Hypothalamus (tissue), 51 donors: ENCODE data around the gene IZUMO4.
"Not testable (repeated sequence)": the region's sequence is repeated elsewhere in the genome, so short reads cannot be mapped to it uniquely, and the experiment has no call there.

ENCODE experiments used
- DNase-seq, 51 donors: peaks; one replicate each; lab custom pipeline; 2025; lab: John Stamatoyannopoulos, UW

The IZUMO4 gene

DNA sequence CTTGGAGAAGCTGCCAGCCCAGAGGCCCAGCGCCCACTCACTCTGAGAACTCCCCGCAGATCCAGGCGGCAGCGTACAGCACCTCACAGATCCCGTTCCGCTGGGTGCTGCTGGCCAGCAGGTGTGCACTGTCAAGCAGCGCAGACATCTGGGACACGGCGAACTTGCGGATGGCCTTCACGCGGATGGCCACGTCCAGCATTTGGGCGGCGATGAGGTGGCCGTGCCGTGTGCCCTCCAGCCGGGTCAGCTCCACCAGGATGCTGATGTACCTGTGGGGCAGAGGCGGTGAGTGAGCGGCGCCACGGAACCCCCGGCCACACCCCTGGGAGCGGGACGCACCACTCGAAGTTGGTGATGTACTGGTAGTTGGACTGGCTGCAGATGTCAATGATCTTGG lies 24.1 kb downstream of the IZUMO4 start:
- DNase-seq, result no peak

DNA sequence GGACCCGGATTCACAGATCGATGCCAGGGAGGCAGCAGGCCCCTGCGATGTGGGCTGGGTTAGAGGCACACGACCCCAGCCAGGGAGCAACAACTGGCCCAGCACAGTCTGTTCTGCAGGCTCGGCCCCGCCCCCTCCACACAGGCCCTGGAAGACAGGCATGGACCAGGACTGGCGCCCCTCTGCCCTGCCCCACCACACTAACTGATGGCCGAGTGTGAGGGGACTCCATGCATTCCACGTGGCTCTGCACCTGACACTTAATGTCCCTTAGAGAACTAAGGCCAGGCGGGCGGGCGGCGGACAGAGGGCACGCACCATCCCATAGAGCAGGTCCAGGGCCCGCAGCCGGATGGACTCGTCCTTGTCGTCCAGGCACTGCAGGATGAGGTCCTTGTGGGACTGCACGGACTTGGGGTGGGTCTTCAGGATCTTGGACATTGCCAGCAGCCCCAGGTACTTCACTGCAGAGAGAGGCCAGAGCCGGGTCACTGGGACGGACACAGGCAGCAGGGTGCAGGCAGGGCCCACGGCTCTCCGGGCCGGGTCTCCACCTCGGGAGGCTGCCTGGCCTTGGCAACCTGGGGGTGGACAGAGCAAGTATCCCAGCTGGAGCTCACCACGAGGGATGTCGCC lies 24.8 kb downstream of the IZUMO4 start:
- DNase-seq, result no peak

DNA sequence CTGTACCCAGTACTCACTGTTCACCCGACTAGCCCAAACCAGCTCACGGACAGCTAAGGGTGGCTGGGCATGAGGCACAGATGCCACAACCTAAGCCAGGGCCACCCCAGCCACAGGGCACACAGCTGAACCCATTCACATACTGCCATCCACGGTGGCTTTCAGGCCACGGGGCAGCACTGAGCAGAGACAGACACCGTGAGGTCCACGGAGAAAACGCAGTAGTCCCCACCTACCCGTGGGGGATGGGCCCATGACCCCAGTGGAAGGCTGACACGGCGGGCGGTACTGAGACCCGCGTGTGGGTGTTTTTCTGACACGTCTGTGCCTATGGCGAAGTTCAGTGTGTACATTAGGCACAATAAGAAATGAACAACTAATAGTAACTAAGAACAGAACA lies 25.5 kb downstream of the IZUMO4 start:
- no peak for DNase-seq

DNA sequence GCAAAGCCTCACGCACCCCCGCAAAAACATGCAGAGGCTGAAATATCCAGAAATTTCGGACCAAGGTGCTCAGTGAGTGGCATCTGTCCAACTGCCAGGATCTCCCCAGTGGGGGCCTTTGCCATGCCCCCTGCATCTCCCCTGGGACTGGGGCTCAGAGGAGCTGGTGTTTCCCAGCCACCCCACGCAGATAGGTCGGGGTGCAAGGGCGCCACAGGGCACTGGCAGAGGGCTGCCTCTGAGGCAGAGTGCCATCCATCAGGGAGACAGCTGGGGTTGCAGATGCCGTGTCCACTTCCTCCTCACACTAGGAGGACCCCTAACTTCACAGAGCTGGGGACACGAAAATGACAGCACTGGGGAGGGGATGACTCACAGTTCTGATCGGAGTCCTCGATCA lies 26.3 kb downstream of the IZUMO4 start:
- no peak for DNase-seq

DNA sequence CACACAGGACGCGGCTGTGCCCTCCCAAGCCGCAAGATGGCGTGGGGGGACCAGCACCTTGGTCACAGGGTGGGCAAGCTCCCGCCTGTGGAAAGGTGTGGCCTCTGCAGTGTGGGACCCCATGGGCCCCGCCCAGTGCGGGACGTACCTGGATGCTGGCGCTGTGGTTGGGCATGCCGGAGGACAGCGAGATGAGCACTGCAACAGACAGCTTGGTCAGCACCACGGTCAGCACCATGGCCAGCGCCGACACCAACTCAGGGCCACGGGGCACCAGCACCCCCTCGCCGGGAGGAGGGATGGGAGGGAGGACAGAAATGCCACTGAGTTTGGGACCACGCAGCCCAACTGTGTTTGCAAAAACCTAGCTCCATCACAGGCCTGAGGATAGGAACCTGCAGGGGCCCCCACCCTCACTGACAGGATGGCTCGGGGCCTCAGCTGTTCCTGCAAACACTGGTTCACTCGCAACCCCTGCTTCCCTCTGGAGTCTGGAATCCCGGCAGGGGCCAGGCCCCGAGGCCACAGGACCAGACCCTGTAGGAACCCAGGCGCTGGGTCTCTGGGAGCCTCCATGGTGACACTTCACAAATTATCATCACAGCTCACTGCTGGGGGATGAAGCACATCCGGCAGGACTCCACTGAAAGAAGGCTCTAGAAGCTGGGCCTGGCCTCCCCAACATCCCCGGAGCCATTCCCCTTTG lies 27.1 kb downstream of the IZUMO4 start:
- DNase-seq, result no peak

DNA sequence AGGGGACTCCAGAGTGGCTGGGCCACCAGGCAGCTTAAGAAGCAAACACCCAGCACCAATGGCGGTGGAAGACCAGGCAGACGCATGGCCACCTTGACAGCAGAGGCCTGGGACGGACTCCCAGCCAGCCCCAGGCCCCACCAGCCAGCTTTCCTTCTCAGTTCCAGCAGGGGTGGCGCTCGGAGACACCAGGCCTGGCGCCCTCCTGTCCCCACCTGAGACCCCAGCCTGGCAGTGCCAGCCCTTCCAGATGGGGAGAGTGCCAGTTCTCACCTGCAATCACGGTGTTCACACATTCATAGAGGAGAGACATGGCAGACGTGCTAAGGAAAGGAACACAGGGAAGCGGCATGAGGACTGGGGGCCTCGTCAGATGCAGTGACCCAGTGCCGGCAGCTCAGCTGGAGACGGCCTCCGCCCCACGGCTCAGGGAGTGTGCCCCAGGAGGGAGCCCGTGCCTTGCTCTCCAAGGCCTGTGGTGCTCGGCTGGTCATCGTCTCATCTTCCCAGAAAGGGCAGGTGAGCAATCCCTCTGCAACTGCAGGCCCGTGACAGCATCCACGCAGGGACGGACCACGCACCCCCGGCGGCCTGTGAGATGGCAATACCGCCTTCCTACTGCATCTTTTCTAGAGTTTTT lies 30.3 kb downstream of the IZUMO4 start:
- DNase-seq, result no peak

DNA sequence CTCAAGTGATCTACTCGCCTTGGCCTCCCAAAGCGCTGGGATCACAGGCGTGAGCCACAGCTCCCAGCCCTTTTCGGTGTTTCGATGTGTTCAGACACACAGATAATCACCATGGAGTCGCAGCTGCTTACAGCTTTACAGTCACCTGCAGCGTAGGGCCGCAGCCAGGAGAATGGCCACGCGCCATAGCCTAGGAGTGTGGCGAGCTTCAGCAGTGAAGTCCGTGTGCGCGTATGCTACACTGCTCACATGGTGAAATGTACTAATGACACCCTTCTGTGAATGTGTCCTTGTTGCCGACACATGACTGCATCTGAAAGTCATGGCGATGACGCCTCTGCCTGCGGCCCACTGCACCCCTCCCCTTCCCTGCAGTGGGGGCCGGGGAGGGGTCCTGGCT lies 31.0 kb downstream of the IZUMO4 start:
- DNase-seq, result no peak

DNA sequence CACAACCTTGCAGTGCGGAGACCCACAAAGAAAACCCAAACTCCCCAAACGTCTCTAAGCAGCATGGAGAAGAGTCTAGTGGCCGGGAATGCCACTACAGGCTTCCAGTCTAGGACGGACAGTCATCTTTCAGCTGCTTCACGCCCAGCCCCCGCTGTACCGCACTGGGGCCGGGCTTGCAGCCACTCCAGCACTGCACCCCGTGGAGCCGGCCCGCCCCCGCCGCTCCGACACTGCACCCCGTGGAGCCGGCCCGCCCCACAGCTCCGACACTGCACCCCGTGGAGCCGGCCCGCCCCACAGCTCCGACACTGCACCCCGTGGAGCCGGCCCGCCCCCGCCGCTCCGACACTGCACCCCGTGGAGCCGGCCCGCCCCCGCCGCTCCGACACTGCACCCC lies 31.5 kb downstream of the IZUMO4 start:
- not testable (repeated sequence) for DNase-seq

DNA sequence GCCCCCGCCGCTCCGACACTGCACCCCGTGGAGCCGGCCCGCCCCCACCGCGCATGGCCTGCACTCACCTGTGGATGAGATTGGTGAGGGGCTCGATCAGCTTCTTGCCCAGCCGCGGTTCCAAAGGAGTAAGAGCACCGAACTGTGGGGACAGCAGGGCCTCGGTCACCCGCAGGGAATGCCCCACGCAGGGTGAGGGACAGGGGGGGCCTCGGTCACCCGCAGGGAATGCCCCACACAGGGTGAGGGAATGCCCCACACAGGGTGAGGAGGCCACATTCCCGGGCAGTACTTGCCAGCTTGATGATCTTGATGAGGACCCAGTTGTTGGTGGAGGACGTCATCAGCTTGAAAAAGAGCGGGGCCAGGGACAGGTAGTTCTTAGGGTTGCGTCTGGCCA lies 32.3 kb downstream of the IZUMO4 start:
- DNase-seq, result no peak

DNA sequence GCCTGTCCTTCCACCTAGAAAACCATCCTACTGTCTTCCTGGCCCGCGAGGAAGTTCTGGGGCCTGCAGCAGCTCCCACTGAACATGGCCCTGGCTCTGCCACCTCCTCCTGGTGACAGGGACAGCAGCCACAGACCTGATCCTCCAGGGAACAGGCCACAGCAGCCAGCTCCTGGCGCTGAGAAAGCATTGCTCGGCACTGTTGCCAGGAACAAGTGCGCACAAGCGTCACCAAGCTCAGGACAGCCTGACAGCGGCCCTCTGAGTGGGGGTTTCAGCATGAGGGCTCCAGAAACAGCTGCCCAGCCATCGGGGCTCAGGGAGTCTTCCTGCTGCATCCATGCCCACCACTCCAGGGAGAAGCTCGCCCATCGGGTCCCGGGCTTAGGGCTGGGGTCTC lies 32.8 kb downstream of the IZUMO4 start:
- peak in 4 of 51 donors; percentile 6 to 17 (median 12) for DNase-seq

DNA sequence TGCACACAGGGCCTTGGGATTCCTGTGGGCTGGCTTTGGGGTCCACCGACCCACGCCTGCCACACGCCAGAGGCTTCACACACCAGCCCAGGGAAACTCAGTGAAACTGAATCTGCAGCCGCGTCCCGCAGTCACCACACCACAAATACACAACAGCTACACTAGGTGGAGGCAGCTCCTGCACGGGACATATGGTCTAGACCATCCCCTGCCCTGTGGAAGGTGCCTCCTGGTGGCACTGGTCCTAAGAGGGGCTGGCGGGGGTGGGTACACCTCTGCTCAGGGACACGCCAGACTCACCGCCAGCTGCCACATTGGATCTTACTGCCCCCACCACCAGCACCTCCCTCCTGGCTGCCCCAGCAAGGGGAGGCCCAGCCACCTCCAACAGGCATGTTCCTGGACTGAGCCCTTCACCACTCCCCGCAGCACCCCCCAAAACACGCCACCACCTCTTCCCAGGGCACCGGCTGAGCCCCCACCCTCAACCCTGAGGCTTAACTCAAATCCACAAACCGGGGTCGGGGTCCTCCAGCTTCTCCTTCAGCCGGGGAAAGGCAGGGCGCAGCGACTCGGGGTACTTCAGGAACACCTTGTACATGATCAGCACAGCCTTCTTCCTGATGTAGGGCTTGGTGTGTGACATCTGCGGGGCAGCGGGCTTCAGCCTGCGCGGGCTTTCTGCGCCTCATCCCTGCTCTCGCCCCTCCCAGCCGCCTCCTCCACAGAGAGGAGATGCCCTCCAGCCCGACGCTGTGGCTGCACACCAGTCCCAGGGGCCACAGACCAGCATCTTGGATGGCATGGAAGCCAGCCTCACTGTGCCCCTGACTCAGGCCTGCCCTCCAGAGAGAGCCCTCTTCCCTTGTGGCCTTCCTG lies 33.4 kb downstream of the IZUMO4 start:
- no peak for DNase-seq

DNA sequence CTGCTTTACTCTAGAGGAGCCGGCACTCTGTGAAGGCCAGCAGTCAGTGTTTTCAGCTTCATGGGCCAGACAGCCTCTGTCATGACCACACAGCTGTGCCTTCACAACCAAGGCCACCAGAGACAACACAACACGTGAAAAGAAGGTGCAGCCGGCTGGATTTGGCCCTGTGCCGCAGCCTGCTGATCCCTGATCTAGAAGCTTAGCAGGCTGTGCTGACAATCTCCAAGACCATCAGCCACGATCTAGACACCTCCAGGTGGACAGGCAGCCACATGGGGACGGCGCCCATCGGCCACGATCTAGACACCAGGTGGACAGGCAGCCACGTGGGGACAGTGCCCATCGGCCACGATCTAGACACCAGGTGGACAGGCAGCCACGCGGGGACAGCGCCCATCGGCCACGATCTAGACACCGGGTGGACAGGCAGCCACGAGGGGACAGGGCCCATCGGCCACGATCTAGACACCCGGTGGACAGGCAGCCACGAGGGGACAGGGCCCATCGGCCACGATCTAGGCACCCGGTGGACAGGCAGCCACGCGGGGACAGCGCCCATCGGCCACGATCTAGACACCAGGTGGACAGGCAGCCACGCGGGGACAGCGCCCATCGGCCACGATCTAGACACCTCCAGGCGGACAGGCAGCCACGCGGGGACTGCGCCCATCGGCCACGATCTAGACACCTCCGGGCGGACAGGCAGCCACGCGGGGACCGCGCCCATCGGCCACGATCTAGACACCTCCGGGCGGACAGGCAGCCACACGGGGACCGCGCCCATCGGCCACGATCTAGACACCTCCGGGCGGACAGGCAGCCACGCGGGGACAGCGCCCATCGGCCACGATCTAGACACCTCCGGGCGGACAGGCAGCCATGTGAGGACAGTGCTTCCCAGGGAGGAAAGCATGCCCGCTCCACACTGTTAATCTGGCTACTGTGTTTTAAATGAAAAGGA lies 34.6 kb downstream of the IZUMO4 start:
- DNase-seq, result not testable (repeated sequence)

DNA sequence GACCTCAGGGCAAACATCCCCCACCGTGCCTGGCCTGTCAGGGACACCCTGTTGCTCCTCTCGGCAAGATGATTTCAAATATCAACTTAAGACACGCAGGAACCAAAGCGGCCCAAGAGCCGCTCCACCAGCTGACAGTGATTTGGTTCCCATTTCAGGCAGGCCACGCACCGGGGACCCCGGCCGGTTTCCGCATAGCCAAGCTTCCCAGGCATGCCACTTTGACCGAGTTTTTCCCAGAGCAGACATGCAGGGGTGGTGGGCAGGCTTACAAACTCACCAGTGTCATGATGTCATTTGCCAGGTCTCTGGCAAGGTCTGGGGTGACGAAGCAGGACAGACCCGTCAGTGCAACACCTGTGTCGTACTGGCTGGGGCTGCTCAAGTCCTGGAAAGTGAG lies 35.5 kb downstream of the IZUMO4 start:
- no peak for DNase-seq

DNA sequence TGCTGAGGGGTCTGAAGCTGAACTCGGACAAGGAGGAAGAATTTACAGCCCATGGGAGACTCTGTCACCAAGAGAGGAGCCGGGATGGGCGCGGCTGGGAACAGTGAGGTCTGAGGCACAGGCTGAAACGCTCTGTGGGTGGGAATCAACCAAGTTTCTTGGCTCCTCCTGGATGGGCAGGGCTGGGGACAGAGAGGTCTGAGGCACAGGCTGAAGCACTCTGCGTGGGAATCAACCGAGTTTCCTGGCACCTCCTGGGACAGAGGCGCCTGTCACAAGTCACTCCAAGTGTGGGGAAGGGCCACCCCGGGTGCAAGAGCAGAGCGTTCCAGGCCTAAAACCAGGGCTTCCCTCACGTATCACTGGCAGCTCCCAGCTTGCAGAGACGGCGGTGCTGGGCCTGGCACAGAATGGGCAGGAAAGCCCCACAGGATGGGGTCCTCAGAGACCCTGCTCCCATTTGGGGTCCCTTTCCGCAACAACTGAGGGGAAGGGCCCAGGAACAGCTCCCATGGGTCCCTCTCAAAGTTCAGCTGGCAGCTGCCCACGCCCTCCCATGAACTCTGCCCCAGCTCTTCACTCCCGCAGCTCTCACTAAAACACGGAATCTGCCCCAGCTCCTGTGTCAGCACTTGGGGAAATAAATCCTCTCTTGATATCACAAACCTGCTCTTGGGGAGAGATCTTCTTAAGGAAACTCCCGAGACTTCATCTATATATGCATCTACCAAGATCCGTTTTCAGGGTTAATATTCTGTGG lies 36.2 kb downstream of the IZUMO4 start:
- DNase-seq, result peak in 3 of 51 donors; percentile 8 to 22 (median 12)

DNA sequence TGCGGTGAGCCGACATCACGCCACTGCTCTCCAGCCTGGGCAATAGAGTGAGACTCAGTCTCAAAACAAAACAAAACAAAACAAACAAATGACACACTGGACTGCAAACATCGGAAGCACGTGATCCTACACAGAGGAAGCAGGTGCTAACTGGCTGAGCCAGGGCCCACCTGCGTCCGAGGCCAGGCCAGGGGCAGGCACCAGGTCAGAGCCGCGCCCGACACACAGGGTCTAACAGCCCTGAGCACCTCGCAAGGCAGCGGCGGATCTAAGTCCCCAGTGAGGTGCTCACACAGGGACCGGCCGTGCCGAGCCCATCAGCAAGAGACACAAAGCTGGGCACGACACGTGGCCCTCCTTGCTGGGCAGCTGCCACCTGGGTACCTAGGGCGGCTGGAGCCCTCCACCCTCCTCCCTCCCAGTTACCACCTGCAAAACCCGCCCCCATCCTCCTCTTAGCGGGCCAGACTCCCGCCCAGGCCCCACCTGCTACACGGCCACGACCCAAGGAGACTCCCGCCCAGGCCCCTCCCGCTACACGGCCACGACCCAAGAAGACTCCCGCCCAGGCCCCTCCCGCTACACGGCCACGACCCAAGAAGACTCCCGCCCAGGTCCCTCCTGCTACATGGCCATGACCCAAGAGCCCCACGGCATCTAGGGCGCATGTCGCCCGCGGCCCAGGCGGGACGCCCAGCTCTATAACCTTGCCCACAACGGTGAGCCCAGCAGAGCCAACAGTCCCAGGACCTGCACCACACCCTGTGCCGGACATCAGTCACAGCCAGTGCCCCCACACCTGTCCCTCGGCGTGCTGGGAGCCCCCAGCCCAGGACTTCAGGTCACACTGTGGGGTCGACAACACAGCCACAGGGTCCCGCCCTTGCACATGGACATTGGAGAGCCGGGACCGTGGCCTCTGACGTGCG lies 39.0 kb downstream of the IZUMO4 start:
- DNase-seq, result no peak

DNA sequence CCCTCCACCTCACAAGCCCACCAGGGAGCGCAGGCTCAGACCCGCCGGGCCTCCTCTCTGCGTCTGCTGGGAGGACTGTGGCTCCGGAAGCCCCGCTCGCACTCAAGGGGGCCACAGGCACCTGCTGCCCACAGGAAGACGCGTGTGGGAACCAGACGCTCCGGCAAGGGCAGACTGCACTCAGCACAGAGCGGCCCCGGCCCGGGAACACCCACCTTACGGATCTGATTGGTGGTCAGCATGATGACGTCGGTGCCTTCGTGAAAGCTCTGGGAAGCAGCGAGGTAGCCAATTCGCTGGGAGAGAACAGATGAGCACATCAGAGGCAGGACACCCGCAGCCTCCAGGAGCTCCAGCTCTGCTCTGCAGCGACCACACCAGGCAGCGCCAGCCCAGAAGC lies 40.1 kb downstream of the IZUMO4 start:
- no peak for DNase-seq

DNA sequence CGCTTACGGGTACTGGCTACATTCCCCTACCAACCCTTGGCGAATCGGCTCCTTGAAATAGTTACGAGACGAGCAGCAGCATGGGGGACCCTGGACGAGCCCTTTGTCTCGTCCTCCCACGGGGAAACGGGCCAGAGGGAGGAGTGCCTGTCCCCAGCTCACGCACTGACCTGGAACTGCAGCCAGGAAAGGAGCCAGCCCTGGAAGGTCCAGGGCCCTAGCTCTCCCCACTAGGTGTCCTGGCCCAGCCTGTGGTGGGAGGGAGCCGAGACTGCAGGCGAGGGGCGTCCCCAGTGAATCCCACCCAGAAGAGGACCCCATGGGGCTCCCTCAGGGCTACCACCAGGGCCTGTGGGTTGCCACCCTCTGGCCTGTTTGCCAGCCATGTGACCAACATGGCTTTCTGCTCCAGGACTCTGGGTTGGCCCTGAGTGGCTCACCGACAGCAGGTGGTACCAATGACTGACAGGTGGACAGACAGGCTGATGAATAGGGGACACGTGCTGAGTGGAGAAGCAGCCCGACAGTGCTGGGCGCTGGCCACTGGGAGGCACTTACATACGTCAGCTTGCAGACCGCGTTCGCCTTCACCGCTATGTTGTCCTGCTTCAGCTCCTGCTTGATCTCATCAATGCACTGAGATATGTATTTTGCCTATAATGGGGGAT lies 41.5 kb downstream of the IZUMO4 start:
- DNase-seq, result peak in 8 of 51 donors; percentile 11 to 38 (median 24)
